Measurements from ENCODE around the gene PPHLN1.
A peak's percentile ranks its signal among the peaks of the same experiment; 100 is the strongest.

PPHLN1 gene

GRCh38 chr12:42444192-42444943 is 118.4 kb downstream of the PPHLN1 start:
- DNase-seq = no peak

- DNase-seq = no peak
Measured at GRCh38 chr12:42445891-42446290, 119.9 kb downstream of the PPHLN1 start.

- no peak for DNase-seq
Measured at GRCh38 chr12:42446761-42447160, 120.8 kb downstream of the PPHLN1 start.

- no peak for DNase-seq
Measured at GRCh38 chr12:42447371-42447786, 121.4 kb downstream of the PPHLN1 start.

GRCh38 chr12:42448841-42449240 is 122.9 kb downstream of the PPHLN1 start:
- DNase-seq = no peak

GRCh38 chr12:42450248-42450647 is 124.3 kb downstream of the PPHLN1 start:
- peak; percentile 58 for DNase-seq

GRCh38 chr12:42458575-42458974 is 132.6 kb downstream of the PPHLN1 start:
- DNase-seq = no peak

- DNase-seq = no peak
Measured at GRCh38 chr12:42459336-42459847, 133.4 kb downstream of the PPHLN1 start.

- DNase-seq = no peak
Measured at GRCh38 chr12:42462486-42462885, 136.5 kb downstream of the PPHLN1 start.

GRCh38 chr12:42463671-42464070 is 137.7 kb downstream of the PPHLN1 start:
- no peak for DNase-seq

GRCh38 chr12:42468341-42468821 is 142.4 kb downstream of the PPHLN1 start:
- peak; percentile 9 for DNase-seq

- no peak for DNase-seq
Measured at GRCh38 chr12:42468921-42469320, 143.0 kb downstream of the PPHLN1 start.

- DNase-seq = no peak
Measured at GRCh38 chr12:42469355-42470175, 143.6 kb downstream of the PPHLN1 start.

- no peak for DNase-seq
Measured at GRCh38 chr12:42472376-42472775, 146.4 kb downstream of the PPHLN1 start.

GRCh38 chr12:42473130-42473529 is 147.2 kb downstream of the PPHLN1 start:
- peak; percentile 73 for DNase-seq

GRCh38 chr12:42473561-42473960 is 147.6 kb downstream of the PPHLN1 start:
- peak; percentile 15 for DNase-seq

GRCh38 chr12:42474391-42474790 is 148.4 kb downstream of the PPHLN1 start:
- DNase-seq = peak; percentile 75

- DNase-seq = no peak
Measured at GRCh38 chr12:42475106-42475505, 149.1 kb downstream of the PPHLN1 start.

- DNase-seq = peak; percentile 51
Measured at GRCh38 chr12:42477941-42478340, 152.0 kb downstream of the PPHLN1 start.

GRCh38 chr12:42481368-42481767 is 155.4 kb downstream of the PPHLN1 start:
- DNase-seq = no peak

- peak; percentile 21 for DNase-seq
Measured at GRCh38 chr12:42482041-42482747, 156.2 kb downstream of the PPHLN1 start.

- peak; percentile 53 for DNase-seq
Measured at GRCh38 chr12:42482748-42483520, 157.0 kb downstream of the PPHLN1 start.

- DNase-seq = no peak
Measured at GRCh38 chr12:42483521-42483790, 157.5 kb downstream of the PPHLN1 start.
